H9 (cell line): ENCODE results near the gene HLA-DRB1. TPM values are rescaled to one million over a fixed set of nuclear protein-coding genes. Genes with fewer than 3 reads are reported as not detected.

Experiments
- DNase-seq: peaks from one replicate; pipeline ENCODE4 v3.0.0-alpha.2; 2017
- H2AFZ ChIP-seq: one replicate; pipeline ENCODE4 v1.6.1; 2013; ENCODE audit warnings: mild to moderate bottlenecking, low read length, control low read depth, moderate library complexity
- H2AK5ac ChIP-seq: 2 replicates; pipeline ENCODE4 v1.6.1; 2013; ENCODE audit warnings: low read length, control low read depth, mixed read lengths; ENCODE audit not compliant: insufficient read length
- H2BK120ac ChIP-seq: one replicate; pipeline ENCODE4 v1.6.1; 2013; ENCODE audit warnings: low read depth, mild to moderate bottlenecking, low read length, control low read depth, inconsistent platforms; ENCODE audit not compliant: poor library complexity, severe bottlenecking
- H2BK12ac ChIP-seq: 2 replicates; pipeline ENCODE4 v1.6.1; 2013; ENCODE audit warnings: low read length, control low read depth, mixed read lengths, low read depth; ENCODE audit not compliant: insufficient read length
- H2BK15ac ChIP-seq: 2 replicates; pipeline ENCODE4 v1.6.1; 2013; ENCODE audit warnings: low read depth, low read length, control low read depth
- H2BK20ac ChIP-seq: one replicate; pipeline ENCODE4 v1.6.1; 2013; ENCODE audit warnings: low read depth, mild to moderate bottlenecking, low read length, control low read depth, inconsistent platforms; ENCODE audit not compliant: poor library complexity, severe bottlenecking
- H2BK5ac ChIP-seq: 2 replicates; pipeline ENCODE4 v1.6.1; 2013; ENCODE audit warnings: low read length, control low read depth, mixed read lengths; ENCODE audit not compliant: insufficient read length
- H3K14ac ChIP-seq: 2 replicates; pipeline ENCODE4 v1.6.1; 2013; ENCODE audit warnings: low read length, control low read depth; ENCODE audit not compliant: insufficient read depth
- H3K18ac ChIP-seq: 2 replicates; pipeline ENCODE4 v1.6.1; 2013; ENCODE audit warnings: low read depth, mild to moderate bottlenecking, mixed read lengths, low read length, control low read depth; ENCODE audit not compliant: insufficient read length
- H3K23ac ChIP-seq: 2 replicates; pipeline ENCODE4 v1.6.1; 2013; ENCODE audit warnings: low read length, control low read depth, mixed read lengths, low read depth; ENCODE audit not compliant: insufficient read length
- H3K23me2 ChIP-seq: 2 replicates; pipeline ENCODE4 v1.6.1; 2013; ENCODE audit warnings: low read depth, mild to moderate bottlenecking, mixed read lengths, low read length, control low read depth; ENCODE audit not compliant: insufficient read length, poor library complexity, severe bottlenecking
- H3K27ac ChIP-seq: 2 replicates; pipeline ENCODE4 v1.5.1; 2013; ENCODE audit warnings: low read length, control low read depth, mixed read lengths, low read depth; ENCODE audit not compliant: insufficient read length
- H3K27me3 ChIP-seq: 2 replicates; pipeline ENCODE4 v1.6.1; 2013; ENCODE audit warnings: low read length, control low read depth, inconsistent platforms; ENCODE audit not compliant: insufficient read depth
- H3K4ac ChIP-seq: 2 replicates; pipeline ENCODE4 v1.6.1; 2013; ENCODE audit warnings: low read depth, mild to moderate bottlenecking, control low read depth, inconsistent platforms, low read length, moderate library complexity
- H3K4me1 ChIP-seq: 2 replicates; pipeline ENCODE4 v1.6.1; 2013; ENCODE audit warnings: low read length, control low read depth, inconsistent platforms; ENCODE audit not compliant: insufficient read depth
- H3K4me2 ChIP-seq: 2 replicates; pipeline ENCODE4 v1.6.1; 2013; ENCODE audit warnings: low read length, control low read depth, mixed read lengths; ENCODE audit not compliant: insufficient read length, insufficient read depth
- H3K56ac ChIP-seq: 2 replicates; pipeline ENCODE4 v1.6.1; 2013; ENCODE audit warnings: low read depth, mild to moderate bottlenecking, mixed read lengths, low read length, control low read depth; ENCODE audit not compliant: insufficient read length
- H3K79me1 ChIP-seq: 2 replicates; pipeline ENCODE4 v1.6.1; 2013; ENCODE audit warnings: low read depth, mild to moderate bottlenecking, moderate library complexity, low read length, control low read depth, inconsistent platforms; ENCODE audit not compliant: insufficient read depth, poor library complexity, severe bottlenecking
- H3K79me2 ChIP-seq: 2 replicates; pipeline ENCODE4 v1.6.1; 2013; ENCODE audit warnings: low read length, control low read depth, inconsistent platforms; ENCODE audit not compliant: insufficient read depth
- H3K9ac ChIP-seq: 2 replicates; pipeline ENCODE4 v1.6.1; 2013; ENCODE audit warnings: low read length, control low read depth, mixed read lengths; ENCODE audit not compliant: insufficient read length; ENCODE audit errors: extremely low read depth
- H3K9me3 ChIP-seq: one replicate; pipeline ENCODE4 v1.6.1; 2013; ENCODE audit warnings: low read depth, low read length, inconsistent platforms; ENCODE audit not compliant: control insufficient read depth
- H3T11ph ChIP-seq: one replicate; pipeline ENCODE4 v1.6.1; 2013; ENCODE audit warnings: mild to moderate bottlenecking, low read length, control low read depth, inconsistent platforms
- H4K20me1 ChIP-seq: one replicate; pipeline ENCODE4 v1.6.1; 2013; ENCODE audit not compliant: control insufficient read depth, insufficient read length, insufficient read depth
- H4K5ac ChIP-seq: 2 replicates; pipeline ENCODE4 v1.6.1; 2013; ENCODE audit warnings: low read depth, mild to moderate bottlenecking, mixed read lengths, low read length, control low read depth; ENCODE audit not compliant: insufficient read length
- H4K8ac ChIP-seq: replicated peaks from 2 replicates; pipeline ENCODE4 v1.6.1; 2013; ENCODE audit warnings: low read length, control low read depth, mixed read lengths, low read depth; ENCODE audit not compliant: insufficient read length
- H4K91ac ChIP-seq: 2 replicates; pipeline ENCODE4 v1.6.1; 2013; ENCODE audit warnings: low read depth, mild to moderate bottlenecking, moderate library complexity, mixed read lengths, low read length, control low read depth; ENCODE audit not compliant: insufficient read length
- H3K27ac Mint-ChIP-seq, 3 experiments: 2 replicates in 2 of 3; 3 replicates in 1 of 3; pipeline ENCODE4 v1.8.0; 2020 to 2021; ENCODE audit warnings: mixed read lengths in 3 of 3, mild to moderate bottlenecking in 1 of 3, moderate library complexity in 1 of 3
- H3K27me3 Mint-ChIP-seq: 2 replicates; pipeline ENCODE4 v1.8.0; 2021; ENCODE audit warnings: low read depth, mild to moderate bottlenecking, moderate library complexity, mixed read lengths
- H3K36me3 Mint-ChIP-seq, 3 experiments: 2 replicates in 2 of 3; 3 replicates in 1 of 3; pipeline ENCODE4 v1.8.0; 2020 to 2021; ENCODE audit warnings: low read depth in 3 of 3, mixed read lengths in 3 of 3; ENCODE audit not compliant: insufficient read depth in 1 of 3
- H3K4me1 Mint-ChIP-seq, 2 experiments: 2 replicates each; pipeline ENCODE4 v1.8.0; 2020; ENCODE audit warnings: mixed read lengths in 2 of 2
- H3K4me3 Mint-ChIP-seq, 2 experiments: 2 replicates in 1 of 2; 3 replicates in 1 of 2; pipeline ENCODE4 v1.8.0; 2020 to 2021; ENCODE audit warnings: mild to moderate bottlenecking in 2 of 2, mixed read lengths in 2 of 2, moderate library complexity in 1 of 2
- H3K9me3 Mint-ChIP-seq, 2 experiments: 2 replicates in 1 of 2; 3 replicates in 1 of 2; pipeline ENCODE4 v1.8.0; 2020; ENCODE audit warnings: mild to moderate bottlenecking in 2 of 2, mixed read lengths in 2 of 2, moderate library complexity in 1 of 2
- CTCF ChIP-seq: fragments of 200-600 bp; sonication (generic); conservative IDR thresholded peaks from 3 replicates; pipeline ENCODE4 v1.8.0; 2021; ENCODE audit warnings: antibody characterized with exemption, mild to moderate bottlenecking
- WGBS: extraction: QIAGEN DNeasy Blood & Tissue Kit; methylation state at CpG from one replicate; pipeline ENCODE4 v1.1.7; 2013; ENCODE audit warnings: missing lambda C conversion rate, low lambda C conversion rate, mixed read lengths; ENCODE audit not compliant: insufficient read length; ENCODE audit errors: extremely low coverage; 5-methylcytosine and 5-hydroxymethylcytosine counted together
- total RNA-seq: library from RNA; stranded (reverse); gene quantifications from 2 replicates; pipeline ENCODE4 v1.2.1, GENCODE V29; 2021

Gene HLA-DRB1
- total RNA-seq, 1 experiment from 2014 or later = 25.9 TPM

- H3K4me1 ChIP-seq = no peaks in the 10 kb centered on the region
- no peaks in the 10 kb centered on the region for H3K79me1 ChIP-seq
- H3K56ac ChIP-seq = no peak overlapping the region
- no CpG with 5 or more reads among the region's 2 CpGs for WGBS
- Mint-ChIP-seq H3K9me3 (peaks cover 0 to 17% of the 10 kb centered on the region in 2 experiments; a peak in 4 of 5 replicates), H3K36me3 (0 out of 7 replicates have a peak, but pooled peaks cover 0 to 5% (median 4%) of the 10 kb centered on the region in 3 experiments), H3K4me1 (no peaks in the 10 kb centered on the region), H3K27ac (no peak overlapping the region), H3K27me3 (peaks cover 7% of the 10 kb centered on the region), H3K4me3 (no peak overlapping the region)
- H3K9me3 ChIP-seq = no peaks in the 10 kb centered on the region
- no peak overlapping the region for H2AK5ac ChIP-seq
- no peak for DNase-seq
- H2BK15ac ChIP-seq = no peak overlapping the region
- H3K18ac ChIP-seq = no peak overlapping the region
- H2BK120ac ChIP-seq = no peak overlapping the region
- no peak overlapping the region for H2BK20ac ChIP-seq
- H3K14ac ChIP-seq = no peak overlapping the region
- no peak overlapping the region for H3K9ac ChIP-seq
- H2AFZ ChIP-seq = no peak overlapping the region
- H2BK12ac ChIP-seq = no peak overlapping the region
- no peak overlapping the region for H3K4me2 ChIP-seq
- H3K4ac ChIP-seq = no peak overlapping the region
- H3K27ac ChIP-seq = no peak overlapping the region
- H4K20me1 ChIP-seq = no peaks in the 10 kb centered on the region
- no peak overlapping the region for H2BK5ac ChIP-seq
- H3T11ph ChIP-seq = no peak overlapping the region
- no peak overlapping the region for H4K8ac ChIP-seq
- H3K23me2 ChIP-seq = no peaks in the 10 kb centered on the region
- TF ChIP-seq CTCF = no peak
- no peaks in the 10 kb centered on the region for H3K79me2 ChIP-seq
- no peak overlapping the region for H4K91ac ChIP-seq
- H4K5ac ChIP-seq = no peak overlapping the region
- H3K27me3 ChIP-seq = no peaks in the 10 kb centered on the region
- no peak overlapping the region for H3K23ac ChIP-seq
These were observed 26.7 kb downstream of the HLA-DRB1 start for GRCh38 chr6:32562940-32563339.
